Left ventricle myocardium superior (tissue), 1 donor: ENCODE data around the gene MTG2. TPM values are rescaled to one million over a fixed set of nuclear protein-coding genes. Genes with fewer than 3 reads are reported as not detected.

Experiments
- ATAC-seq: fragments of 200-7000 bp; cut with Tn5 transposase; one replicate; pipeline ENCODE4 v1.9.1; 2020; ENCODE audit warnings: mild to moderate bottlenecking, moderate library complexity
- DNase-seq: peaks from one replicate; pipeline ENCODE4 v3.0.0-alpha.2; 2020
- intact Hi-C: fragments of 100-400 bp; cut with micrococcal nuclease; formaldehyde crosslinking; loops from one replicate; pipeline ENCODE4 v1.11.0; 2022
- total RNA-seq: library from RNA; stranded (reverse); fragmentation: NEBNext Ultra II Directional; extraction: Animal tissue kit (Norgen Biotek cat#: 25700); gene quantifications from one replicate; pipeline ENCODE4 v1.2.1, GENCODE V29; 2021
- donor health status: DM: no; HTN: yes; CAD: no; lungs with severe emphysema.

MTG2 gene
- total RNA-seq, 1 donor from 2014 or later: 27.3 TPM

- peak; percentile 16 for DNase-seq
- intact Hi-C loops: no loop called here
- no peak for ATAC-seq
Measured at GRCh38 chr20:62211769-62212288, 29.0 kb downstream of the MTG2 start.

GRCh38 chr20:62212299-62212698, 29.5 kb downstream of the MTG2 start:
- intact Hi-C loops: no loop called here
- no peak for ATAC-seq
- DNase-seq: peak; percentile 11

- ATAC-seq: no peak
- intact Hi-C loops: no loop called here
- DNase-seq: no peak
Measured at GRCh38 chr20:62214067-62214466, 31.2 kb downstream of the MTG2 start.

- no peak for ATAC-seq
- intact Hi-C loops: no loop called here
- no peak for DNase-seq
Measured at GRCh38 chr20:62215020-62215990, 32.5 kb downstream of the MTG2 start.

- no peak for ATAC-seq
- no peak for DNase-seq
- intact Hi-C loops: no loop called here
Measured at GRCh38 chr20:62215991-62216635, 33.3 kb downstream of the MTG2 start.

- ATAC-seq (no peak), DNase-seq (no peak)
- intact Hi-C loops: no loop called here
Measured at GRCh38 chr20:62216636-62217566, 34.1 kb downstream of the MTG2 start.

- DNase-seq: no peak
- ATAC-seq: no peak
- intact Hi-C loops: no loop called here
Measured at GRCh38 chr20:62217913-62218773, 35.3 kb downstream of the MTG2 start.

GRCh38 chr20:62219101-62219991, 36.5 kb downstream of the MTG2 start:
- no peak for ATAC-seq
- DNase-seq: no peak
- intact Hi-C loops: no loop called here

- ATAC-seq (peak; percentile 87), DNase-seq (peak; percentile 73)
- intact Hi-C loops: no loop called here
Measured at GRCh38 chr20:62219992-62220665, 37.3 kb downstream of the MTG2 start, which contains the start of gene HRH3. Gene HRH3 (minus strand): TSS chr20:62220278. CDS start chr20:62219970, 308 bp downstream.

- DNase-seq (no peak), ATAC-seq (peak; percentile 21)
- intact Hi-C loops: no loop called here
Measured at GRCh38 chr20:62220666-62221568, 38.1 kb downstream of the MTG2 start.

- intact Hi-C loops: no loop called here
- ATAC-seq: no peak
- DNase-seq: no peak
Measured at GRCh38 chr20:62222266-62222850, 39.5 kb downstream of the MTG2 start.

GRCh38 chr20:62222972-62223371, 40.1 kb downstream of the MTG2 start:
- no peak for ATAC-seq
- intact Hi-C loops: no loop called here

GRCh38 chr20:62223571-62223970, 40.7 kb downstream of the MTG2 start:
- DNase-seq: no peak
- ATAC-seq: no peak
- intact Hi-C loops: no loop called here

More at GRCh38 chr20:62222972-62223371, 40.1 kb downstream of the MTG2 start:
- DNase-seq: no peak

GRCh38 chr20:62224113-62224855, 41.5 kb downstream of the MTG2 start:
- no peak for ATAC-seq
- intact Hi-C loops: no loop called here
- DNase-seq: no peak

GRCh38 chr20:62225026-62225425, 42.2 kb downstream of the MTG2 start:
- intact Hi-C loops: no loop called here
- ATAC-seq (no peak), DNase-seq (no peak)
